K562 (cell line): Measurements from ENCODE around the gene PDE8B.

ENCODE experiments used
- CREB1 ChIP-seq, 2 experiments: sonication (generic) in 1 of 2; formaldehyde crosslinking in 1 of 2; IDR thresholded peaks; 2 replicates each; pipeline versions ENCODE4 v1.6.1 to v1.8.0; 2012 to 2022; ENCODE audit warnings: inconsistent platforms in 1 of 2, mild to moderate bottlenecking in 1 of 2, missing genetic modification reagents in 1 of 2, moderate library complexity in 1 of 2
- RFX5 ChIP-seq: IDR thresholded peaks from 2 replicates; pipeline ENCODE4 v1.6.1; 2011; ENCODE audit warnings: low read depth, mild to moderate bottlenecking, improper control_type of control experiment, low read length
- TF ChIP-seq, protein P1 (sequence below), 3 experiments: IDR thresholded peaks in 2 of 3; conservative IDR thresholded peaks in 1 of 3; 2 replicates each; pipeline ENCODE4 v1.5.1; 2011 to 2012; ENCODE audit warnings: low read length in 3 of 3, mild to moderate bottlenecking in 3 of 3, control low read depth in 2 of 3, improper control_type of control experiment in 1 of 3, inconsistent platforms in 1 of 3, low read depth in 1 of 3, mixed read lengths in 1 of 3, moderate library complexity in 1 of 3; ENCODE audit not compliant: insufficient read depth in 2 of 3

DNA sequence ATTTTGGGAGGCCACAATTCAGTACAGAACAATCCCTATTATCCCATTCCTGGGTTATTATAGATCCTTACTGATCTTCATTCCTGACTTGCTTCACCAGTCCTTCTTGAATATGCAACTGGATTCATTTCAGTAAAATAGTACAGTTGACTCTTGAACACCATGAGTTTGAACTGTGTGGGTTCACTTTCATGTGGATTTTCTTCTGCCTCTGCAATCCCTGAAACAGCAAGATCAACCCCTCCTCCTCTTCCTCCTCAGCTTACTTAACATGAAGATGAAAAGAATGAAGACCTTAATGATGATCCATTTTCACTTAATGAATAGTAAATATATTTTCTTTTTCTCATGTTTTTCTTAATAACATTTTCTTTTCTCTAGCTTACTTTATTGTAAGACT lies 8.3 kb upstream of the PDE8B start:
- TF ChIP-seq, protein P1, sequence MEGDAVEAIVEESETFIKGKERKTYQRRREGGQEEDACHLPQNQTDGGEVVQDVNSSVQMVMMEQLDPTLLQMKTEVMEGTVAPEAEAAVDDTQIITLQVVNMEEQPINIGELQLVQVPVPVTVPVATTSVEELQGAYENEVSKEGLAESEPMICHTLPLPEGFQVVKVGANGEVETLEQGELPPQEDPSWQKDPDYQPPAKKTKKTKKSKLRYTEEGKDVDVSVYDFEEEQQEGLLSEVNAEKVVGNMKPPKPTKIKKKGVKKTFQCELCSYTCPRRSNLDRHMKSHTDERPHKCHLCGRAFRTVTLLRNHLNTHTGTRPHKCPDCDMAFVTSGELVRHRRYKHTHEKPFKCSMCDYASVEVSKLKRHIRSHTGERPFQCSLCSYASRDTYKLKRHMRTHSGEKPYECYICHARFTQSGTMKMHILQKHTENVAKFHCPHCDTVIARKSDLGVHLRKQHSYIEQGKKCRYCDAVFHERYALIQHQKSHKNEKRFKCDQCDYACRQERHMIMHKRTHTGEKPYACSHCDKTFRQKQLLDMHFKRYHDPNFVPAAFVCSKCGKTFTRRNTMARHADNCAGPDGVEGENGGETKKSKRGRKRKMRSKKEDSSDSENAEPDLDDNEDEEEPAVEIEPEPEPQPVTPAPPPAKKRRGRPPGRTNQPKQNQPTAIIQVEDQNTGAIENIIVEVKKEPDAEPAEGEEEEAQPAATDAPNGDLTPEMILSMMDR (IDR thresholded peaks at IDR 0.05 in 2 of 3, conservative IDR thresholded peaks at IDR 0.05 in 1 of 3; ENCODE audit: insufficient read depth in 2 of 3, low read depth in 1 of 3, low read length in 3 of 3): no peak
- no peak for TF ChIP-seq CREB1 (IDR thresholded peaks at IDR 0.05)
- TF ChIP-seq CREB1 (CRISPR knock-in tag; IDR thresholded peaks at IDR 0.05): no peak
- TF ChIP-seq RFX5: no peak
